Testis (tissue), 3 donors: Measurements from ENCODE around the gene PTPRK. TPM values are rescaled to one million over a fixed set of nuclear protein-coding genes. Genes with fewer than 3 reads are reported as not detected.
"Not testable (repeated sequence)": the region's sequence is repeated elsewhere in the genome, so short reads cannot be mapped to it uniquely, and the experiment has no call there.

Experiments used
- DNase-seq: peaks from one replicate; pipeline ENCODE4 v3.0.0-alpha.2; 2019
- H3K27ac ChIP-seq, 2 donors: fragments of 200-600 bp; sonication (generic); one replicate each; pipeline ENCODE4 v1.5.1; 2019
- H3K27me3 ChIP-seq: fragments of 200-600 bp; sonication (generic); one replicate; pipeline ENCODE4 v1.5.1; 2019
- H3K36me3 ChIP-seq: fragments of 200-600 bp; sonication (generic); one replicate; pipeline ENCODE4 v1.5.1; 2017; ENCODE audit warnings: low read depth; ENCODE audit errors: missing control alignments
- H3K4me1 ChIP-seq: fragments of 200-600 bp; sonication (generic); one replicate; pipeline ENCODE4 v1.5.1; 2019
- H3K4me3 ChIP-seq, 2 donors: fragments of 200-600 bp; sonication (generic); one replicate each; pipeline ENCODE4 v1.5.1; 2017 to 2019
- H3K9me3 ChIP-seq: fragments of 200-600 bp; sonication (generic); one replicate; pipeline ENCODE4 v1.5.1; 2017
- CTCF ChIP-seq, 3 experiments: fragments of 450-650 bp in 2 of 3; fragments of 200-600 bp in 1 of 3; sonication (generic) in 1 of 3; IDR thresholded peaks; one replicate each; pipeline ENCODE4 v1.5.1; 2016 to 2019; ENCODE audit warnings: antibody characterized with exemption in 3 of 3, mild to moderate bottlenecking in 2 of 3, moderate library complexity in 1 of 3
- POLR2A ChIP-seq: fragments of 450-650 bp; IDR thresholded peaks from one replicate; pipeline ENCODE4 v1.6.1; 2017; ENCODE audit warnings: antibody characterized with exemption, mild to moderate bottlenecking, moderate library complexity
- WGBS, 2 donors: methylation state at CpG; one replicate each; pipeline ENCODE4 v1.1.5; 2018; 5-methylcytosine and 5-hydroxymethylcytosine counted together
- intact Hi-C: fragments of 100-400 bp; cut with DNase I; formaldehyde crosslinking; loops from one replicate; pipeline ENCODE4 v1.15.1; 2023; ENCODE audit warnings: low total_unique reads
- polyA plus RNA-seq: library from polyadenylated mRNA; stranded (reverse); fragments of 350-450 nt; fragmentation: Illumina TruSeq; extraction: RNeasy Lipid Tissue Mini Kit (QIAGEN cat#74804); gene quantifications from one replicate; pipeline ENCODE4 v1.2.3, GENCODE V29; 2014; ENCODE audit warnings: low read depth, low replicate concordance; ENCODE audit not compliant: insufficient read depth
- total RNA-seq, 2 donors: library from RNA; depleted of rRNA; stranded (reverse); fragments of >200 nt; gene quantifications; one replicate each; pipeline ENCODE4 v1.2.3, GENCODE V29; 2016

The PTPRK gene
- total and polyA plus RNA-seq, 3 donors from 2014 or later = 9.1 to 13.3 (median 12.5) TPM

GRCh38 chr6:127980996-127981395 is 539.4 kb downstream of the PTPRK start:
- H3K4me3 ChIP-seq = no peak overlapping the region
- H3K36me3 ChIP-seq = no peaks in the 10 kb centered on the region
- H3K9me3 ChIP-seq = no peaks in the 10 kb centered on the region
- intact Hi-C loops = no loop called here
- H3K4me1 ChIP-seq = no peaks in the 10 kb centered on the region
- WGBS, 2 donors = 95 to 97% methylated on average over 5 of the region's 5 CpGs
- TF ChIP-seq POLR2A (no peak), CTCF (IDR thresholded peaks at IDR 0.05) (no peak)
- H3K27ac ChIP-seq = no peak overlapping the region
- DNase-seq = no peak
- H3K27me3 ChIP-seq = no peaks in the 10 kb centered on the region

DNA sequence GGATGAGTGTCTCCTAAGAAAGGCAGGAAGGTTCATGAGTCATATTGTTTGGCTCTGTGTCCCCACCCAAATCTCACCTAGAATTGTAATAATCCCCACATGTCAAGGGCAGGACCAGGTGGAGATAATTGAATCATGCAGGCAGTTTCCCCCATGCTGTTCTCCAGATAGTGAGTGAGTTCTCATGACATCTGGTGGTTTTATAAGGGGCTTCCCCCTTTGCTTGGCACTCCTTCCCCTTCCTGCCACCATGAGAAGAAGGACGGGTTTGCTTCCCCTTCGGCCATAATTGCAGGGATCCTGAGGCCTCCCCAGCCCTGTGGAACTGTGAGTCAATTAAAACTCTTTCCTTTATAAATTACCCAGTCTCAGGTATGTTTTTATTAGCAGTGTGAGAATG is 542.2 kb downstream of the PTPRK start:
- H3K4me3 ChIP-seq, H3K27ac ChIP-seq, H3K36me3 ChIP-seq, H3K9me3 ChIP-seq, DNase-seq, H3K4me1 ChIP-seq, intact Hi-C loops, H3K27me3 ChIP-seq: not testable (repeated sequence)
- 60 to 92% methylated on average over 1 to 2 of the region's 2 CpGs for WGBS, 2 donors

DNA sequence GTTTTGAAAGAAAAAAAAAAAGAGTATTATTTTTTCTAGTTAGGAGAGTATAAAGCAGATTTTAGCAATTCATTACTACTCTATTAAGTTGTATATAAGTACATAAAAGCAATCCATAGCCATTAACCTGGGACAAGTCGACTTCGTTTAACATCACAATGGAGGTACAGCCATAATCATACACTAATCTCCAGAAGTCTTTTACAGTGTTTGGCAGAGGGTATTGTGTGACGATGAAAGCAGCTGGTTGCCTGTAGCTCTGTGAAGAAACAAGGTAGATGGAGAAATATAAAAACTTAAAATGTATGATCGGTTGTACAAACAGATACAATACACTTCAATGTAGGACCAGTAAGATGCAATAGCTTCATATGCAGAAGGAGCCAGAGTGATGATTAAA is 543.6 kb downstream of the PTPRK start:
- no peak overlapping the region for H3K4me3 ChIP-seq
- WGBS, 2 donors = 92 to 95% methylated on average over 4 of the region's 4 CpGs
- TF ChIP-seq CTCF (IDR thresholded peaks at IDR 0.05) (no peak), POLR2A (no peak)
- H3K4me1 ChIP-seq = no peaks in the 10 kb centered on the region
- DNase-seq = no peak
- H3K36me3 ChIP-seq = no peaks in the 10 kb centered on the region
- no peaks in the 10 kb centered on the region for H3K9me3 ChIP-seq
- H3K27me3 ChIP-seq = no peaks in the 10 kb centered on the region
- H3K27ac ChIP-seq = no peak overlapping the region
- intact Hi-C loops = no loop called here

GRCh38 chr6:127976111-127976510 is 544.3 kb downstream of the PTPRK start:
- 90 to 93% methylated on average over 3 of the region's 3 CpGs for WGBS, 2 donors
- intact Hi-C loops = no loop called here
- H3K27ac ChIP-seq = no peak overlapping the region
- H3K4me1 ChIP-seq = no peaks in the 10 kb centered on the region
- no peaks in the 10 kb centered on the region for H3K36me3 ChIP-seq
- no peaks in the 10 kb centered on the region for H3K27me3 ChIP-seq
- no peaks in the 10 kb centered on the region for H3K9me3 ChIP-seq
- no peak for DNase-seq
- no peak overlapping the region for H3K4me3 ChIP-seq
- TF ChIP-seq CTCF (IDR thresholded peaks at IDR 0.05) (no peak), POLR2A (no peak)

DNA sequence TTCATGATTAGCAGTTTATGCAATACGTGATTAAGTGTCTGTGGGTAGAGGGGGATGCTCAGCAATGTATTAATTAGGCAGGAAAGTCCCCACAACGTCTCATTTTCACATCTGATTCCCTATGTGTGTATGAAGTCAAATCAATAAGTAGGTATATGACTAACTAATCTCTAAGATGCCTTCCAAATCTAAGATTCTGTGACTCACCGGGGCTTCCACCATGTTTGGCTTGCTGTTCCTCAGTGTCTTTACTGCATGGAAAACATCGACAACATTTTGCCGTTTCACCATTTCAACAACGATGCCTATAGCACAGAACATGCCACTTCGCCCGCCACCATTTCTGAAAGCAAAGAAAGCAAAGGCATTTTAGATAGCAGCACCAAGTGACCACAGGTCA is 547.6 kb downstream of the PTPRK start:
- Histone ChIP-seq H3K36me3 (no peaks in the 10 kb centered on the region), H3K4me3 (no peak overlapping the region), H3K27ac (no peak overlapping the region), H3K27me3 (no peaks in the 10 kb centered on the region), H3K4me1 (no peaks in the 10 kb centered on the region), H3K9me3 (no peaks in the 10 kb centered on the region)
- DNase-seq = no peak
- no peak for TF ChIP-seq CTCF (IDR thresholded peaks at IDR 0.05)
- TF ChIP-seq POLR2A = no peak
- WGBS, 2 donors = 91 to 97% methylated on average over 8 of the region's 8 CpGs
- intact Hi-C loops = no loop called here
